NCI-H1105 (cell line): ENCODE results near the gene ACTL7A.
"Not testable (repeated sequence)": the region's sequence is repeated elsewhere in the genome, so short reads cannot be mapped to it uniquely, and the experiment has no call there.

ENCODE experiments used
- DNase-seq: peaks from one replicate; lab custom pipeline; 2025; lab: John Stamatoyannopoulos, UW

The ACTL7A gene

GRCh38 chr9:108880738-108881316 is 18.8 kb downstream of the ACTL7A start:
- DNase-seq = no peak

GRCh38 chr9:108882052-108882888 is 20.2 kb downstream of the ACTL7A start:
- DNase-seq = no peak

- DNase-seq = no peak
Measured at GRCh38 chr9:108883085-108883484, 21.0 kb downstream of the ACTL7A start.

GRCh38 chr9:108884701-108885100 is 22.6 kb downstream of the ACTL7A start:
- no peak for DNase-seq

GRCh38 chr9:108885643-108886348 is 23.7 kb downstream of the ACTL7A start:
- DNase-seq = peak; percentile 82

GRCh38 chr9:108886594-108887271 is 24.7 kb downstream of the ACTL7A start:
- DNase-seq = not testable (repeated sequence)

- no peak for DNase-seq
Measured at GRCh38 chr9:108889649-108890067, 27.6 kb downstream of the ACTL7A start.

GRCh38 chr9:108894225-108894997 is 32.3 kb downstream of the ACTL7A start:
- DNase-seq = no peak

- no peak for DNase-seq
Measured at GRCh38 chr9:108897324-108898096, 35.4 kb downstream of the ACTL7A start.

- DNase-seq = not testable (repeated sequence)
Measured at GRCh38 chr9:108899023-108899695, 37.1 kb downstream of the ACTL7A start.

- DNase-seq = peak; percentile 1
Measured at GRCh38 chr9:108900176-108900575, 38.1 kb downstream of the ACTL7A start.

GRCh38 chr9:108903420-108904103 is 41.5 kb downstream of the ACTL7A start:
- DNase-seq = no peak

- DNase-seq = no peak
Measured at GRCh38 chr9:108904161-108904560, 42.1 kb downstream of the ACTL7A start.

GRCh38 chr9:108905494-108905893 is 43.4 kb downstream of the ACTL7A start:
- no peak for DNase-seq

- DNase-seq = no peak
Measured at GRCh38 chr9:108910402-108910801, 48.3 kb downstream of the ACTL7A start.

GRCh38 chr9:108910914-108911313 is 48.8 kb downstream of the ACTL7A start:
- DNase-seq = no peak

GRCh38 chr9:108911820-108912219 is 49.8 kb downstream of the ACTL7A start:
- DNase-seq = no peak
